ENCODE data around the gene FAM169A. TPM values are rescaled to one million over a fixed set of nuclear protein-coding genes. Genes with fewer than 3 reads are reported as not detected.

Gene FAM169A
- total RNA-seq, 1 experiment from 2014 or later: 63.1 TPM

- Histone ChIP-seq H2BK15ac (ENCODE audit: low read depth, low read length) (no peak overlapping the region), H4K5ac (ENCODE audit: insufficient read length, low read depth, low read length) (no peak overlapping the region), H3K79me2 (ENCODE audit: insufficient read depth, low read length) (peaks cover 3% of the 10 kb centered on the region; the same call in 1 of the 2 replicates), H3T11ph (ENCODE audit: low read length) (no peak overlapping the region), H2AK5ac (ENCODE audit: insufficient read length, low read length) (no peak overlapping the region), H3K4me1 (ENCODE audit: insufficient read depth, low read length) (peaks cover 5% of the 10 kb centered on the region; the same call in 1 of the 2 replicates), H3K18ac (ENCODE audit: insufficient read length, low read depth, low read length) (no peak overlapping the region), H3K4ac (ENCODE audit: low read depth, low read length) (no peak overlapping the region), H2BK5ac (ENCODE audit: insufficient read length, low read length) (no peak overlapping the region), H4K8ac (replicated peaks; ENCODE audit: insufficient read length, low read depth, low read length) (no peak overlapping the region), H3K27ac (ENCODE audit: insufficient read length, low read depth, low read length) (no peak overlapping the region), H4K20me1 (ENCODE audit: control insufficient read depth, insufficient read depth, insufficient read length) (no peaks in the 10 kb centered on the region), H3K27me3 (ENCODE audit: insufficient read depth, low read length) (no peaks in the 10 kb centered on the region), H2BK12ac (ENCODE audit: insufficient read length, low read depth, low read length) (no peak overlapping the region), H3K9me3 (ENCODE audit: control insufficient read depth, low read depth, low read length) (no peaks in the 10 kb centered on the region), H2BK20ac (ENCODE audit: low read depth, low read length, poor library complexity, severe bottlenecking) (no peak overlapping the region), H3K23ac (ENCODE audit: insufficient read length, low read depth, low read length) (no peak overlapping the region), H4K91ac (ENCODE audit: insufficient read length, low read depth, low read length) (no peak overlapping the region), H3K14ac (ENCODE audit: insufficient read depth, low read length) (no peak overlapping the region), H3K9ac (ENCODE audit: extremely low read depth, insufficient read length, low read length) (no peak overlapping the region), H3K56ac (ENCODE audit: insufficient read length, low read depth, low read length) (no peak overlapping the region), H3K4me2 (ENCODE audit: insufficient read depth, insufficient read length, low read length) (no peak overlapping the region), H3K79me1 (ENCODE audit: insufficient read depth, low read depth, low read length, poor library complexity, severe bottlenecking) (peaks cover 4% of the 10 kb centered on the region), H3K23me2 (ENCODE audit: insufficient read length, low read depth, low read length, poor library complexity, severe bottlenecking) (no peaks in the 10 kb centered on the region), H2BK120ac (ENCODE audit: low read depth, low read length, poor library complexity, severe bottlenecking) (no peak overlapping the region), H2AFZ (ENCODE audit: low read length) (no peak overlapping the region)
- Mint-ChIP-seq H3K36me3 (ENCODE audit: insufficient read depth in 1 of 3, low read depth in 3 of 3) (peaks cover 14 to 67% (median 17%) of the 10 kb centered on the region in 3 experiments; a peak in 5 of 7 replicates), H3K9me3 (no peaks in the 10 kb centered on the region), H3K4me1 (peaks cover 20 to 21% of the 10 kb centered on the region in 2 experiments), H3K27me3 (ENCODE audit: low read depth) (no peaks in the 10 kb centered on the region), H3K4me3 (no peak overlapping the region), H3K27ac (no peak overlapping the region)
- DNase-seq: no peak
- no peak for TF ChIP-seq CTCF (conservative IDR thresholded peaks at IDR 0.05)
- no CpG with 5 or more reads among the region's 7 CpGs for WGBS (ENCODE audit: extremely low coverage, insufficient read length, low lambda C conversion rate)
Observed at GRCh38 chr5:74829413-74829812, 36.8 kb downstream of the FAM169A start.
